Activated naive CD4-positive, alpha-beta T cell (primary cell): Measurements from ENCODE around the gene TXNRD2.
"Not testable (repeated sequence)": the region's sequence is repeated elsewhere in the genome, so short reads cannot be mapped to it uniquely, and the experiment has no call there.

Experiments
- DNase-seq, 4 experiments: peaks; one replicate each; lab custom pipeline; 2025; lab: John Stamatoyannopoulos, UW

TXNRD2 gene

GRCh38 chr22:19844377-19845053 lies 97.1 kb downstream of the TXNRD2 start:
- DNase-seq = no peak

GRCh38 chr22:19843857-19844376 lies 97.7 kb downstream of the TXNRD2 start:
- no peak for DNase-seq

GRCh38 chr22:19843107-19843856 lies 98.3 kb downstream of the TXNRD2 start:
- DNase-seq = no peak

- DNase-seq = no peak
These were observed 99.1 kb downstream of the TXNRD2 start for GRCh38 chr22:19842393-19843106.

- DNase-seq = no peak
These were observed 99.8 kb downstream of the TXNRD2 start for GRCh38 chr22:19841641-19842392.

GRCh38 chr22:19840955-19841640 lies 100.5 kb downstream of the TXNRD2 start:
- no peak for DNase-seq

GRCh38 chr22:19840059-19840458 lies 101.6 kb downstream of the TXNRD2 start:
- no peak for DNase-seq

- no peak for DNase-seq
These were observed 103.7 kb downstream of the TXNRD2 start for GRCh38 chr22:19837915-19838314.

- DNase-seq = no peak
These were observed 105.1 kb downstream of the TXNRD2 start for GRCh38 chr22:19836512-19836911.

- no peak for DNase-seq
These were observed 107.0 kb downstream of the TXNRD2 start for GRCh38 chr22:19834599-19834998.

- DNase-seq = not testable (repeated sequence)
These were observed 108.3 kb downstream of the TXNRD2 start for GRCh38 chr22:19833327-19833726.

- no peak for DNase-seq
These were observed 109.0 kb downstream of the TXNRD2 start for GRCh38 chr22:19832476-19833108.

- DNase-seq = not testable (repeated sequence)
These were observed 109.6 kb downstream of the TXNRD2 start for GRCh38 chr22:19831979-19832378.

GRCh38 chr22:19831016-19831415 lies 110.6 kb downstream of the TXNRD2 start:
- no peak for DNase-seq

GRCh38 chr22:19828035-19828401 lies 113.6 kb downstream of the TXNRD2 start:
- no peak for DNase-seq

GRCh38 chr22:19827341-19828034 lies 114.1 kb downstream of the TXNRD2 start:
- no peak for DNase-seq

- DNase-seq = no peak
These were observed 115.0 kb downstream of the TXNRD2 start for GRCh38 chr22:19826619-19826950.

GRCh38 chr22:19825904-19826618 lies 115.6 kb downstream of the TXNRD2 start:
- DNase-seq = no peak
